Stimulated activated CD4-positive, alpha-beta T cell treated with anti-CD3 and anti-CD28 coated beads, Interleukin-4, amount 100 ng/mL, for 4 hours (primary cell): ENCODE measurements around the gene PRRG2.
A peak's percentile ranks its signal among the peaks of the same experiment; 100 is the strongest.
"Not testable (repeated sequence)": the region's sequence is repeated elsewhere in the genome, so short reads cannot be mapped to it uniquely, and the experiment has no call there.

Source experiments
- DNase-seq, 2 experiments: peaks; one replicate each; pipeline ENCODE4 v3.0.0-alpha.2; 2020

PRRG2 gene

GRCh38 chr19:49614096-49614833 is 33.1 kb downstream of the PRRG2 start:
- DNase-seq: no peak

GRCh38 chr19:49615861-49616260 is 34.7 kb downstream of the PRRG2 start:
- no peak for DNase-seq

GRCh38 chr19:49616532-49616931 is 35.4 kb downstream of the PRRG2 start:
- DNase-seq: no peak

- DNase-seq: no peak
Measured at GRCh38 chr19:49616945-49617344, 35.8 kb downstream of the PRRG2 start.

GRCh38 chr19:49617860-49618259 is 36.7 kb downstream of the PRRG2 start:
- DNase-seq: not testable (repeated sequence)

- DNase-seq: no peak
Measured at GRCh38 chr19:49624967-49625910, 44.1 kb downstream of the PRRG2 start.

GRCh38 chr19:49626226-49626625 is 45.1 kb downstream of the PRRG2 start:
- no peak for DNase-seq

- DNase-seq: no peak
Measured at GRCh38 chr19:49629659-49630058, 48.5 kb downstream of the PRRG2 start.

GRCh38 chr19:49631014-49631588 is 50.0 kb downstream of the PRRG2 start:
- DNase-seq: no peak

- DNase-seq: no peak
Measured at GRCh38 chr19:49631610-49632192, 50.6 kb downstream of the PRRG2 start.

- DNase-seq: no peak
Measured at GRCh38 chr19:49632576-49632975, 51.5 kb downstream of the PRRG2 start.

GRCh38 chr19:49633273-49633672 is 52.2 kb downstream of the PRRG2 start:
- not testable (repeated sequence) for DNase-seq

- no peak for DNase-seq
Measured at GRCh38 chr19:49635530-49636232, 54.6 kb downstream of the PRRG2 start.

- DNase-seq: no peak
Measured at GRCh38 chr19:49636233-49636932, 55.3 kb downstream of the PRRG2 start.

GRCh38 chr19:49637821-49638738 is 57.0 kb downstream of the PRRG2 start:
- no peak for DNase-seq

GRCh38 chr19:49639401-49640112 is 58.4 kb downstream of the PRRG2 start:
- no peak for DNase-seq

- DNase-seq: peak; percentile 99 to 100
Measured at GRCh38 chr19:49640113-49640898, 59.2 kb downstream of the PRRG2 start, which contains the start of gene RRAS. RRAS (minus strand) TSS chr19:49640143; CDS start chr19:49640098, 45 bp downstream.
